ENCODE data around the gene ANKRD33B. TPM values are rescaled to one million over a fixed set of nuclear protein-coding genes. Genes with fewer than 3 reads are reported as not detected.

Gene ANKRD33B
- total RNA-seq, 1 experiment from 2014 or later: 3.1 TPM

DNA sequence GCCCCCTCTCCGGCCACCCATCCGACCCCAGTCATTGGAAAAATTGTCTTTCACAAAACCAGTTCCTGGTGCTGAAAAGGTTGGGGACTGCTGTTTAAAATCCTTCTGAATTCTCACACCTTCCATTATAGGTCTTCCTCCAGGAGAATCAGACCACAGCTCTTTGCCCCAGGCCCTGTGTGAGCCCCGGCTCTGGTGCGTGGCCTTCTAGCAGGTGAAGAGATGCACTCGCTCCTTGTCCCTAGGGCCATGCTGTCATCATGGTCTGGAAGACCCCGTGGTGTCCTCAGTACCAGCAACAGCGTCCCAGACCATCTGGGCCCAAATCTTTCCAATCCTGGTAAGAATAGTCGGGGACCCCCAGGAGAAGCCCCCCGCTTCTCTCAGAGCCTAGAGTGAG lies 101.9 kb downstream of the ANKRD33B start:
- Mint-ChIP-seq H3K27me3 (ENCODE audit: insufficient read depth, unreplicated experiment) (no peaks in the 10 kb centered on the region), H3K4me1 (ENCODE audit: insufficient read depth, unreplicated experiment) (no peaks in the 10 kb centered on the region), H3K27ac (ENCODE audit: low read depth, unreplicated experiment) (no peak overlapping the region), H3K36me3 (ENCODE audit: insufficient read depth, unreplicated experiment) (no peaks in the 10 kb centered on the region), H3K4me3 (ENCODE audit: unreplicated experiment) (no peak overlapping the region), H3K9me3 (ENCODE audit: unreplicated experiment) (no peaks in the 10 kb centered on the region)
- DNase-seq (ENCODE audit: unreplicated experiment): no peak
- CTCF ChIA-PET: no interaction called here
- intact Hi-C loops (cut with micrococcal nuclease): no loop called here
- POLR2A ChIA-PET: no interaction called here
- TF ChIP-seq, protein P1, sequence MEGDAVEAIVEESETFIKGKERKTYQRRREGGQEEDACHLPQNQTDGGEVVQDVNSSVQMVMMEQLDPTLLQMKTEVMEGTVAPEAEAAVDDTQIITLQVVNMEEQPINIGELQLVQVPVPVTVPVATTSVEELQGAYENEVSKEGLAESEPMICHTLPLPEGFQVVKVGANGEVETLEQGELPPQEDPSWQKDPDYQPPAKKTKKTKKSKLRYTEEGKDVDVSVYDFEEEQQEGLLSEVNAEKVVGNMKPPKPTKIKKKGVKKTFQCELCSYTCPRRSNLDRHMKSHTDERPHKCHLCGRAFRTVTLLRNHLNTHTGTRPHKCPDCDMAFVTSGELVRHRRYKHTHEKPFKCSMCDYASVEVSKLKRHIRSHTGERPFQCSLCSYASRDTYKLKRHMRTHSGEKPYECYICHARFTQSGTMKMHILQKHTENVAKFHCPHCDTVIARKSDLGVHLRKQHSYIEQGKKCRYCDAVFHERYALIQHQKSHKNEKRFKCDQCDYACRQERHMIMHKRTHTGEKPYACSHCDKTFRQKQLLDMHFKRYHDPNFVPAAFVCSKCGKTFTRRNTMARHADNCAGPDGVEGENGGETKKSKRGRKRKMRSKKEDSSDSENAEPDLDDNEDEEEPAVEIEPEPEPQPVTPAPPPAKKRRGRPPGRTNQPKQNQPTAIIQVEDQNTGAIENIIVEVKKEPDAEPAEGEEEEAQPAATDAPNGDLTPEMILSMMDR (IDR thresholded peaks at IDR 0.05; ENCODE audit: unreplicated experiment): no peak
- no TSS peak for BruUV-seq (replicated peaks)

DNA sequence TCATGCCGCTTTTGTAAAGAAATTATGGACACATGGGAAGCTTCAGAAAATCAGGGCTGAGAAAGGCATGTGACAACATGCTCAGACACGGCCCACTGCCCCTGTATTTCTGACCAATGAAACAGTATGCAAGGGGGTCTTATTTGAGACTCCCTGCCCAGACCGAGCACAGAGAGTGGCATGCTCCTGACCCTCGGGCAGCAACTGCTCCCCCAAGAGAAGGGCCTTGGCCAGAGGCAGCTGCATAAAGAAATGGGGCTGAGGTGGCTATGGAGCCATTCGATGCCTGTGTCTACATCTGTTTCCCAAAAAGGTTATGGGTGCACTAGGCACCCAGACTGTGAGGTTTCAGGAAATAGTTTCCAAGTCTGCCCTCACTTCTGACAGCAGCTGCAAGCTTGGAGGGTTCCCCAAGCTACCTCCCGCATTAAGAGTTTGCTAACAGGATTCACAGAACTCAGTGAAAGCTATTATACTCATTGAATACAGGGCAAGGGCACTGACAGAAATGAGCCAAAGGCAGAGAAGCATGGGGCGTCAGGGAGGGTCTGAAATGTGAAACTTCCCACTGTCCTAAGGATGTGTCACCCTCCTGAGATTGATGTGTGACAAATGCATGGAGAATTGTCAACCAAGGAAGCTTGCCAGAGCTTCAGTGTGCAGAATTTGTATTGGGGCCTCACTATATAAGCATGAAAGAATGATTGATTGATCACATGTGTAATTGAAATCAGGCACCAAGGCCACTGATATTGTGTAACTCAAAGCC lies 102.8 kb downstream of the ANKRD33B start:
- TF ChIP-seq, protein P1 (IDR thresholded peaks at IDR 0.05; ENCODE audit: unreplicated experiment): no peak
- ChIA-PET CTCF (interaction anchor here (0.6 to 0.8 kb wide), 2 partner anchors 15 to 212 kb away, joined by 3 to 4 read pairs; no protein-coding TSS in a partner anchor), POLR2A (no interaction called here)
- BruUV-seq (replicated peaks): no TSS peak
- no peaks in the 10 kb centered on the region for H3K27me3 Mint-ChIP-seq (ENCODE audit: insufficient read depth, unreplicated experiment)
- no peaks in the 10 kb centered on the region for H3K36me3 Mint-ChIP-seq (ENCODE audit: insufficient read depth, unreplicated experiment)
- intact Hi-C loops (cut with micrococcal nuclease): no loop called here
- no peaks in the 10 kb centered on the region for H3K4me1 Mint-ChIP-seq (ENCODE audit: insufficient read depth, unreplicated experiment)
- DNase-seq (ENCODE audit: unreplicated experiment): no peak
- no peak overlapping the region for H3K27ac Mint-ChIP-seq (ENCODE audit: low read depth, unreplicated experiment)
- no peaks in the 10 kb centered on the region for H3K9me3 Mint-ChIP-seq (ENCODE audit: unreplicated experiment)
- no peak overlapping the region for H3K4me3 Mint-ChIP-seq (ENCODE audit: unreplicated experiment)

DNA sequence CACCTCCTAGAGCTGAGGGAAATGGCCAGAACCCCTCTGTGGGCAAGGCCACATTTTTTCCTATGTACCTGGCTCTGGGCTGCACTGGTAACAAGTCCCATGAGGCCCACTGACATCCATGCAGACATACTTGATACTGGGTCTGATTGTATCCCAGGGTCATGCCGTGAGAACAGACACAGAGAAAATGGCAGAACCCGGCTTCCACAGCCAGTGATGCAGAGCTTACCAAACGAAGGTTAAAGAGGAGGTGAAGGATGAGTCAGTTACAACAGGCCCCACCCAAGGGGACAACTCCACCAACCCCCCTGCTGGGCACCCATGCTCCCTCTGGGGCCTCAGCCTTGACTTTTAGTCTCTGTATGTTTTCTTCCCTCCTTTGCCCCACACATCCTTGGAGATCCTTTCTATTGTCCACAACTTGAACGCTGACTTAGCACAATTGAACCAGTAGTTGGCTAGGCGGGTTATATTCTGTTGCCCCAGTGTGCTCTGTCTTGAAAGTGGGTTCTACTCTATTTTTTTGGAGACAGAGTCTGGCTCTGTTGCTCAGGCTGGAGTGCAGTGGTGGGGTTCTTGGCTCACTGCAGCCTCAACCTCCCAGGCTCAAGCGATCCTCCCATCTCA lies 103.7 kb downstream of the ANKRD33B start:
- H3K27me3 Mint-ChIP-seq (ENCODE audit: insufficient read depth, unreplicated experiment): no peaks in the 10 kb centered on the region
- no peaks in the 10 kb centered on the region for H3K36me3 Mint-ChIP-seq (ENCODE audit: insufficient read depth, unreplicated experiment)
- CTCF ChIA-PET: interaction anchor here (0.6 kb wide), 1 partner anchor 16 kb away, joined by 3 read pairs; no protein-coding TSS in a partner anchor
- no peak for DNase-seq (ENCODE audit: unreplicated experiment)
- H3K27ac Mint-ChIP-seq (ENCODE audit: low read depth, unreplicated experiment): no peak overlapping the region
- POLR2A ChIA-PET: no interaction called here
- no TSS peak for BruUV-seq (replicated peaks)
- intact Hi-C loops (cut with micrococcal nuclease): no loop called here
- no peak overlapping the region for H3K4me3 Mint-ChIP-seq (ENCODE audit: unreplicated experiment)
- H3K9me3 Mint-ChIP-seq (ENCODE audit: unreplicated experiment): no peaks in the 10 kb centered on the region
- no peaks in the 10 kb centered on the region for H3K4me1 Mint-ChIP-seq (ENCODE audit: insufficient read depth, unreplicated experiment)
- TF ChIP-seq, protein P1 (IDR thresholded peaks at IDR 0.05; ENCODE audit: unreplicated experiment): no peak

DNA sequence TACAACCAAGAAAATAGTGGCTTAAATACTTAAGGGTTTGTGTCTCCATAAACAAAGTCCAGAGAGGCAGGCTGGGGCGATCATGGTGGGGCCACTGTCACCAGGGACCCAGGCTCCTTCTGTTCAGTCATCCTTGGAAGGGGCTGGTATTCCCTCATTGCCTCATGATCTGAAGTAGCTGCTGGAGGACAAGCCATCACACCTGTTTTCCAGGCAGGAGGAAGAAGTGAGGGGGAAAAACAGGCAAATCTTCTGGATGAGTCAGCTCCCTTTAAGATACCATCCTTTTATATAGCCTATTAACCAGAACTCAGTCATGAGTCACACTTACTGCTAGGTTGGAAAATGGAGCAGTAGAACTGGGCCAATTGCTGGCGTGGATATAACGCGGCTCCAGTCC lies 104.8 kb downstream of the ANKRD33B start:
- H3K36me3 Mint-ChIP-seq (ENCODE audit: insufficient read depth, unreplicated experiment): no peaks in the 10 kb centered on the region

More for the DNA sequence above, 104.8 kb downstream of the ANKRD33B start:
- Mint-ChIP-seq H3K4me1 (ENCODE audit: insufficient read depth, unreplicated experiment) (no peaks in the 10 kb centered on the region), H3K4me3 (ENCODE audit: unreplicated experiment) (no peak overlapping the region), H3K27me3 (ENCODE audit: insufficient read depth, unreplicated experiment) (no peaks in the 10 kb centered on the region), H3K27ac (ENCODE audit: low read depth, unreplicated experiment) (no peak overlapping the region), H3K9me3 (ENCODE audit: unreplicated experiment) (no peaks in the 10 kb centered on the region)
- no TSS peak for BruUV-seq (replicated peaks)
- ChIA-PET POLR2A (no interaction called here), CTCF (interaction anchor here (0.6 to 1.2 kb wide), 2 partner anchors 15 to 169 kb away, joined by 3 to 4 read pairs; no protein-coding TSS in a partner anchor)
- DNase-seq (ENCODE audit: unreplicated experiment): no peak
- TF ChIP-seq, protein P1 (IDR thresholded peaks at IDR 0.05; ENCODE audit: unreplicated experiment): no peak
- intact Hi-C loops (cut with micrococcal nuclease): no loop called here
